Adrenal gland (tissue), 12 donors: ENCODE data around the gene CHN2. TPM values are rescaled to one million over a fixed set of nuclear protein-coding genes. Genes with fewer than 3 reads are reported as not detected.

Source experiments
- DNase-seq, 7 donors: peaks; one replicate each; pipeline ENCODE4 v3.0.0-alpha.2; 2019 to 2020
- H3K27ac ChIP-seq, 5 donors: fragments of 200-600 bp; sonication (generic) in 4 of 5; 1 replicate in 3 of 5; 2 replicates in 2 of 5; pipeline versions ENCODE4 v1.5.1 to v1.8.0; 2016 to 2020; ENCODE audit warnings: mild to moderate bottlenecking in 1 of 5
- H3K27me3 ChIP-seq: fragments of 200-600 bp; 2 replicates; pipeline ENCODE4 v1.8.0; 2021
- H3K36me3 ChIP-seq, 2 donors: fragments of 200-600 bp; replicated peaks in 1 of 2; 1 replicate in 1 of 2; 2 replicates in 1 of 2; pipeline versions ENCODE4 v1.5.1 to v1.8.0; 2018 to 2022
- H3K4me1 ChIP-seq, 2 donors: fragments of 200-600 bp; replicated peaks in 1 of 2; 1 replicate in 1 of 2; 2 replicates in 1 of 2; pipeline versions ENCODE4 v1.5.1 to v1.8.0; 2018 to 2021
- H3K4me3 ChIP-seq, 4 donors: fragments of 200-600 bp; sonication (generic) in 3 of 4; one replicate each; pipeline ENCODE4 v1.5.1; 2016 to 2018
- H3K9me3 ChIP-seq, 3 donors: fragments of 200-600 bp; sonication (generic) in 1 of 3; replicated peaks in 1 of 3; 1 replicate in 2 of 3; 2 replicates in 1 of 3; pipeline versions ENCODE4 v1.5.1 to v1.8.0; 2016 to 2021
- CTCF ChIP-seq, 6 experiments: fragments of 450-650 bp in 4 of 6; fragments of 200-600 bp in 2 of 6; sonication (generic) in 1 of 6; IDR thresholded peaks; 1 replicate in 5 of 6; 2 replicates in 1 of 6; pipeline versions ENCODE4 v1.5.1 to v1.8.0; 2016 to 2021; ENCODE audit warnings: antibody characterized with exemption in 6 of 6, mild to moderate bottlenecking in 2 of 6, moderate library complexity in 1 of 6
- POLR2A ChIP-seq, 2 donors: fragments of 450-650 bp; IDR thresholded peaks; one replicate each; pipeline ENCODE4 v1.6.1; 2017; ENCODE audit warnings: antibody characterized with exemption in 2 of 2, mild to moderate bottlenecking in 2 of 2, moderate library complexity in 1 of 2
- WGBS, 4 donors: extraction: QIAGEN DNeasy Blood & Tissue Kit in 2 of 4; methylation state at CpG; one replicate each; pipeline versions ENCODE4 v1.1.5 to v1.1.7; 2013 to 2017; 5-methylcytosine and 5-hydroxymethylcytosine counted together
- intact Hi-C, 2 donors: fragments of 100-400 bp; cut with DNase I; formaldehyde crosslinking; loops; one replicate each; pipeline versions ENCODE4 v1.14.1 to v1.15.0; 2022 to 2023
- polyA plus RNA-seq, 3 donors: library from polyadenylated mRNA; stranded (reverse); fragments of 200-250 nt in 2 of 3; fragments of 350-450 nt in 1 of 3; fragmentation: Illumina TruSeq in 1 of 3; extraction: RNeasy Lipid Tissue Mini Kit (QIAGEN cat#74804) in 1 of 3; gene quantifications; one replicate each; pipeline ENCODE4 v1.2.3, GENCODE V29; 2013 to 2014
- total RNA-seq, 9 donors: library from RNA; depleted of rRNA in 4 of 9; stranded (reverse); fragments of >200 nt in 4 of 9; fragments of 120-200 nt in 1 of 9; fragmentation: NEBNext Ultra II Directional in 1 of 9; extraction: Animal tissue kit (Norgen Biotek cat#: 25700) in 1 of 9; gene quantifications; one replicate each; pipeline versions ENCODE4 v1.1.0 to v1.2.4, GENCODE V29; 2013 to 2023
- donor health status: healthy with polysubstance abuse.
- donor health status: Bipolar disorder and iron deficiency.
- donor health status: DM: yes; HTN: yes; CAD: no.
- donor health status: DM: no; HTN: no; CAD: no.
- donor health status: DM: no; HTN: no; CAD: no.
- donor health status: DM: yes; HTN: yes; CAD: no.

The CHN2 gene
- total and polyA plus RNA-seq, 12 donors: 2.7 to 35.4 (median 11.5) TPM

GRCh38 chr7:29434380-29434768 is 239.8 kb downstream of the CHN2 start:
- no peaks in the 10 kb centered on the region for H3K36me3 ChIP-seq
- no peak overlapping the region for H3K27ac ChIP-seq
- no peaks in the 10 kb centered on the region for H3K9me3 ChIP-seq
- DNase-seq: no peak
- no peaks in the 10 kb centered on the region for H3K4me1 ChIP-seq
- WGBS, 4 donors: 68 to 80% (median 75%) methylated on average over 2 of the region's 2 CpGs
- no peak overlapping the region for H3K4me3 ChIP-seq
- no peaks in the 10 kb centered on the region for H3K27me3 ChIP-seq
- intact Hi-C loops: no loop called here
- TF ChIP-seq POLR2A (IDR thresholded peaks at IDR 0.05): no peak
- no peak for TF ChIP-seq CTCF (IDR thresholded peaks at IDR 0.05)

GRCh38 chr7:29435167-29435566 is 240.6 kb downstream of the CHN2 start:
- H3K27me3 ChIP-seq: no peaks in the 10 kb centered on the region
- no peak overlapping the region for H3K4me3 ChIP-seq
- no peak for DNase-seq
- no peaks in the 10 kb centered on the region for H3K4me1 ChIP-seq
- no peaks in the 10 kb centered on the region for H3K36me3 ChIP-seq
- no peak for TF ChIP-seq POLR2A (IDR thresholded peaks at IDR 0.05)
- no peak for TF ChIP-seq CTCF (IDR thresholded peaks at IDR 0.05)
- H3K9me3 ChIP-seq: no peaks in the 10 kb centered on the region
- H3K27ac ChIP-seq: no peak overlapping the region
- intact Hi-C loops: no loop called here

GRCh38 chr7:29435902-29436301 is 241.3 kb downstream of the CHN2 start:
- WGBS, 4 donors: 71 to 96% (median 83%) methylated on average over 1 to 3 of the region's 3 CpGs
- intact Hi-C loops: no loop called here
- DNase-seq: no peak
- no peaks in the 10 kb centered on the region for H3K9me3 ChIP-seq
- no peaks in the 10 kb centered on the region for H3K36me3 ChIP-seq
- no peak overlapping the region for H3K4me3 ChIP-seq
- TF ChIP-seq CTCF (IDR thresholded peaks at IDR 0.05) (no peak), POLR2A (IDR thresholded peaks at IDR 0.05) (no peak)
- no peaks in the 10 kb centered on the region for H3K27me3 ChIP-seq
- no peaks in the 10 kb centered on the region for H3K4me1 ChIP-seq
- H3K27ac ChIP-seq: no peak overlapping the region

DNA sequence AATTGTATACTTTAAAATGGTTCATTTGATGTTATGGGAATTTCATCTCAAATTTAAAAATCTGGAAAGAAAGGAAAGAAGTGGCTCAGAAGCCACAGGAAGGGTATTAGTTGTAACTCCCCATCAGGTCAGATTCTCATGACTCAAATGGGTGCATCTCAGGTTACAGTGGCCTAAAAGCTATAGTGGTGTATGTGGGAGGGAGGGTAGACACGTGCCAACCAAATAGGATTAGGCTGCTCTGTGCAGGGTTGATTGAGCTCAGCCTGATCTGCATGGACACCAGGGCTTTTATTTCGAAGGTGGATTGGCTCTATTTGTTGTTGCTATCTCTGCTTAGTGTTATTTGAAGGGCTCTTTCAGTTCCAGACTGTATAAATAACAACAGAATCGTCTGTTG is 247.6 kb downstream of the CHN2 start:
- intact Hi-C loops: no loop called here
- TF ChIP-seq POLR2A (IDR thresholded peaks at IDR 0.05): no peak
- no peak for TF ChIP-seq CTCF (IDR thresholded peaks at IDR 0.05)
- 47 to 61% (median 59%) methylated on average over 3 of the region's 3 CpGs for WGBS, 4 donors
- Histone ChIP-seq H3K4me1 (no peaks in the 10 kb centered on the region), H3K4me3 (no peak overlapping the region), H3K27ac (no peak overlapping the region), H3K27me3 (no peaks in the 10 kb centered on the region), H3K36me3 (no peaks in the 10 kb centered on the region), H3K9me3 (no peaks in the 10 kb centered on the region)
- DNase-seq: no peak
